Ishikawa (cell line): ENCODE data around the gene CPEB3.

Experiments used
- CEBPB ChIP-seq: IDR thresholded peaks from 2 replicates; pipeline ENCODE4 v1.6.1; 2012
- CREB1 ChIP-seq: IDR thresholded peaks from 2 replicates; pipeline ENCODE4 v1.6.1; 2012; ENCODE audit warnings: low read depth
- EP300 ChIP-seq: IDR thresholded peaks from 2 replicates; pipeline ENCODE4 v1.6.1; 2012; ENCODE audit warnings: borderline replicate concordance
- MAX ChIP-seq: IDR thresholded peaks from 2 replicates; pipeline ENCODE4 v1.6.1; 2012
- TAF1 ChIP-seq: IDR thresholded peaks from 2 replicates; pipeline ENCODE4 v1.6.1; 2012; ENCODE audit warnings: low read depth, mild to moderate bottlenecking
- TCF12 ChIP-seq: IDR thresholded peaks from 2 replicates; pipeline ENCODE4 v1.6.1; 2012; ENCODE audit warnings: low read depth
- YY1 ChIP-seq: IDR thresholded peaks from 2 replicates; pipeline ENCODE4 v1.6.1; 2012; ENCODE audit warnings: low read depth
- ZBTB7A ChIP-seq: IDR thresholded peaks from 2 replicates; pipeline ENCODE4 v1.6.1; 2012; ENCODE audit warnings: low read depth

- TF ChIP-seq MAX (no peak), YY1 (no peak), TCF12 (no peak), TAF1 (no peak), CEBPB (no peak), EP300 (no peak), CREB1 (no peak), ZBTB7A (no peak)
These were observed 159.5 kb downstream of the CPEB3 start for GRCh38 chr10:92131275-92131820.
